Brain microvascular endothelial cell (primary cell): ENCODE results near the gene CDK15.

Experiments
- DNase-seq: peaks from one replicate; pipeline ENCODE4 v3.0.0-alpha.2; 2020
- H3K27ac ChIP-seq: fragments of 250-450 bp; sonication (Bioruptor Pico); 2 replicates; pipeline ENCODE4 v1.5.1; 2020; ENCODE audit warnings: mild to moderate bottlenecking, moderate library complexity
- H3K27me3 ChIP-seq: fragments of 250-450 bp; sonication (Bioruptor Pico); replicated peaks from 2 replicates; pipeline ENCODE4 v1.5.1; 2020; ENCODE audit warnings: mild to moderate bottlenecking
- H3K36me3 ChIP-seq: fragments of 250-450 bp; sonication (Bioruptor Pico); replicated peaks from 2 replicates; pipeline ENCODE4 v1.5.1; 2020; ENCODE audit warnings: mild to moderate bottlenecking
- H3K4me3 ChIP-seq: 2 replicates; pipeline ENCODE4 v1.5.1; 2011; ENCODE audit warnings: low read depth, mild to moderate bottlenecking, control low read depth, low read length, moderate library complexity
- in situ Hi-C: cut with HindIII; loops from 2 replicates; pipeline ENCODE4 v1.10.0; 2017; ENCODE audit warnings: low sequenced_read_pairs, low pct_ligation_motif_present
- TF ChIP-seq, protein P1 (sequence below): IDR thresholded peaks from 2 replicates; pipeline ENCODE4 v1.5.1; 2011; ENCODE audit warnings: low read depth, mild to moderate bottlenecking, moderate library complexity, low read length, control low read depth, inconsistent platforms; ENCODE audit errors: missing control alignments

The CDK15 gene

DNA sequence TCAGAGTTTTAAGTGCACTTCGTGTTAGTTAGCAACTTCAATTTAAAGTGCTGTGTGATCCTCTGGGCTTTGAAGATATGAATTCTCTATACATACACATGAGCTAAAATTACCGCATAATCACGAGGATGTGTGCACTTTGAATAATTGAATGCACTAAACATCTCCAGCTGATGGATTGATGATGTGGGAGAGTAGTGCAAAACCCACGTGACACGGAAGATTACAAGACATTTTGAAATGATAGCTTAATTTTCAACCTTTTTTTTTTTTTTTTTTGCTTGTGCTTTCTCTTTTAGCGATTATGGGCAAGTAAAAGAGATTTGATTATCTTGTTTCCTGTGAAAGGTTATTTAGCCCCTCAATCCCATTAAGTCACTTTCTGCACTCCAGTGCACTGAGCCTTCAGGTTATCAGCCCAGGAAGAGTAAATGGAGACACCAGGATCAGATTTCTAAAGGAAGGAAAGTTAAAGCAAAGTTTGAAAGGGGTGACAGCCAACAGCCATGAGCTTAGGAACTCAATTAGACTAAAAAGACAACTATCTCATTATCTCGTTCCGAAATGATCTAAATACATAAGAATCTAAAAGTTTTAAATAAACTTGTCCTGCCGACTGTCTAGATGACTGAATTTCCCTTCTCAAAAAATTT, 81.6 kb downstream of the CDK15 start:
- H3K36me3 ChIP-seq, result no peaks in the 10 kb centered on the region
- H3K27ac ChIP-seq, result no peak overlapping the region
- no peaks in the 10 kb centered on the region for H3K27me3 ChIP-seq
- TF ChIP-seq, protein P1, sequence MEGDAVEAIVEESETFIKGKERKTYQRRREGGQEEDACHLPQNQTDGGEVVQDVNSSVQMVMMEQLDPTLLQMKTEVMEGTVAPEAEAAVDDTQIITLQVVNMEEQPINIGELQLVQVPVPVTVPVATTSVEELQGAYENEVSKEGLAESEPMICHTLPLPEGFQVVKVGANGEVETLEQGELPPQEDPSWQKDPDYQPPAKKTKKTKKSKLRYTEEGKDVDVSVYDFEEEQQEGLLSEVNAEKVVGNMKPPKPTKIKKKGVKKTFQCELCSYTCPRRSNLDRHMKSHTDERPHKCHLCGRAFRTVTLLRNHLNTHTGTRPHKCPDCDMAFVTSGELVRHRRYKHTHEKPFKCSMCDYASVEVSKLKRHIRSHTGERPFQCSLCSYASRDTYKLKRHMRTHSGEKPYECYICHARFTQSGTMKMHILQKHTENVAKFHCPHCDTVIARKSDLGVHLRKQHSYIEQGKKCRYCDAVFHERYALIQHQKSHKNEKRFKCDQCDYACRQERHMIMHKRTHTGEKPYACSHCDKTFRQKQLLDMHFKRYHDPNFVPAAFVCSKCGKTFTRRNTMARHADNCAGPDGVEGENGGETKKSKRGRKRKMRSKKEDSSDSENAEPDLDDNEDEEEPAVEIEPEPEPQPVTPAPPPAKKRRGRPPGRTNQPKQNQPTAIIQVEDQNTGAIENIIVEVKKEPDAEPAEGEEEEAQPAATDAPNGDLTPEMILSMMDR, result no peak
- peak overlapping the region; percentile 13 for H3K4me3 ChIP-seq
- DNase-seq, result no peak
- in situ Hi-C loops, result no loop called here

DNA sequence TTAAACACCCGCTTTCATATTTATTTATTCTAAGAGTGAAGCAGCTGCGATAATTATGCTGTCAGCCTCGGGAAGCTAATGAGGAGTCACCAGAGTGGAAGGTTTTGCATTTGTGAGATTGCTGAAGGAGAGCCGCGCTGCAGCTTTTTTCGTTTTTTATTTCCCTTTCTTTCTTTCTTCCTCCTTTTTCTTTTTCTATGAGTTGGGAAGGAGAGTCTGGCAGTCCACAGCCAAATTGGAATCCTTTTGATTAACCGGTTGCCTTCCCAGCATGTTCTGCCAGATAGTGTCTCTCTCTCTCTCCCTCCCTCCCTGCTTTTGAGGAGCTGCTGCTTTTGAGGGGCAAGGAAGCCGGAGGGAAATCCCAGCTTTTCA, 82.1 kb downstream of the CDK15 start:
- no peaks in the 10 kb centered on the region for H3K36me3 ChIP-seq
- no peak for DNase-seq
- H3K27me3 ChIP-seq, result no peaks in the 10 kb centered on the region
- TF ChIP-seq, protein P1, result no peak
- in situ Hi-C loops, result no loop called here
- H3K27ac ChIP-seq, result no peak overlapping the region
- peak overlapping the region; percentile 13 for H3K4me3 ChIP-seq

DNA sequence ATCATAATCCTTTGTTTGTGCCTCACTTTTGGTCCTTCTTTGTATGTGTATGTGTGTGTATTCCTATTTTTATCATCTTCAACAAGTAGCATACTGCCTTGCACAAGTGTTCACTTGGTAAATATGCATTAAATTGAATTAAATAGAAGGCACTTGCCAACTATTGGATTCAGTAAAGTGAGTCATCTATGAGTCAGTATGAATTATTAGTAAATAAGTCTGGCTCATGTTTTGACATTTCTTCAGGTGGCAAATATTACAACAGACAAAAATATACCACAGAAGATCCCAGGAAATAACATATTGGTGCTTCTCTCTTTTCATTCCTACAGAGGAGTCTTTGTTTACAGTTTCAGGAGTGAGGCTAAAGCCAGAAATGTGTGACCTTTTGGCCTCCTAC, 84.1 kb downstream of the CDK15 start:
- no peak overlapping the region for H3K27ac ChIP-seq
- no peaks in the 10 kb centered on the region for H3K27me3 ChIP-seq
- no peaks in the 10 kb centered on the region for H3K36me3 ChIP-seq
- TF ChIP-seq, protein P1, result no peak
- H3K4me3 ChIP-seq, result no peak overlapping the region
- no peak for DNase-seq
- in situ Hi-C loops, result no loop called here

DNA sequence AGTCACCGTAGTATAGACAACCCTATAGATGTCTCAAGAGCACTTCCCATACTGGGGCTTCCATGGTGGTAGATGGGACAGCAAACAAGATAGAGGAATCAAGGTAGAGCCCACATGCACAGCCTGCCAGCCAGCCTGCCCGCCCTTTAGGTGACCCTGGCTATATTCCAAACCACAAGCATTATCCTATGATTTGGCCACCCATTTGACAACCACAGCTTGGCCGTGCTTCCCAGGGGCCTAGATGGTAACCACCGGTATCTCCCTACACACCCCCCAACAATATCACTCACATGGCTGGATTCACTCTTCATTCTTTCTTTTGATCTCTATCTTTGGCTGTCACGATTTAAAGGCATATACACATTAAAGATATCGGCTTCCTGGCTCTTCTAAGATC, 85.3 kb downstream of the CDK15 start:
- no peak for DNase-seq
- no peaks in the 10 kb centered on the region for H3K36me3 ChIP-seq
- in situ Hi-C loops, result no loop called here
- no peaks in the 10 kb centered on the region for H3K27me3 ChIP-seq
- H3K27ac ChIP-seq, result no peak overlapping the region
- TF ChIP-seq, protein P1, result no peak
- H3K4me3 ChIP-seq, result no peak overlapping the region

DNA sequence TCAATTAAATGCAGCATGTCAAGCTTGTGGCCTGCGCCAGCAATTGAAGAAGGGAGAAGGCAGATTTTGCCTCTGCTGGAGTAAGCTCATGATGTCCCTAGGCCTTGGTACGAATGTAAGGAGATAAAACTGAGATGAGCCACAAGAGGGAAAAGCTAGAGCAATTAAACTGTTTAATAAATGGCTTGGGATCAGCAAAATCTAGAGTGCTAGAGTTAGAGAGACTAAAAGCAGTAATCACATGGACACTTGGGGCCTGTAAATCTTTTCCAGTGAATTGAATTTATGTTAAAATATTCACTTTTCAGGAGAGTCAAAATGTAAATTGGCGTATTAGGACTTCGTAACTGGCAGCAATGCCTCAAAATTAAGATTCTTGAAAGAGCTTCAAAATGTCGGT, 86.2 kb downstream of the CDK15 start:
- TF ChIP-seq, protein P1, result no peak
- Histone ChIP-seq H3K4me3 (no peak overlapping the region), H3K27ac (no peak overlapping the region), H3K36me3 (no peaks in the 10 kb centered on the region), H3K27me3 (no peaks in the 10 kb centered on the region)
- in situ Hi-C loops, result no loop called here
- DNase-seq, result no peak

DNA sequence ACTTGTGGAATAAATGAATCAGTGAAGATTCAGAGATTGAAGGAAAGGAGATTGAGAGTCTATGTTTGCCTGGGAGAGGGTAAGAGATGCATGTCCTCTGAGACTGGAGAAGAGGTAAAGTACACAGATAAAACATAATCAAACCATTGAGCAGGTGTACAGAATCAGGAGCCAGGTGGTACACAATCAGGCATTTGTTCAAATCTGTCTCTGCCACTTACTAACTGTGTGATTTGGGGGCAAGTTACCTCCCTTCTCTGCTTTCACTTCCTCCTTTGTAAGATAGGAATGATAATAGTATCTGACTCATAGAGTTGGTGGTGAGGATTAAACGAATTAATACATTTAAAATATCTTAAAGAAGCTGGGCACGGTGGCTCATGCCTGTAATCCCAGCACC, 94.0 kb downstream of the CDK15 start:
- no peaks in the 10 kb centered on the region for H3K36me3 ChIP-seq
- H3K27me3 ChIP-seq, result no peaks in the 10 kb centered on the region
- TF ChIP-seq, protein P1, result no peak
- no peak for DNase-seq
- in situ Hi-C loops, result no loop called here
- H3K27ac ChIP-seq, result no peak overlapping the region
- no peak overlapping the region for H3K4me3 ChIP-seq
